ENCODE data around the gene MCC.
"Not testable (repeated sequence)": the region's sequence is repeated elsewhere in the genome, so short reads cannot be mapped to it uniquely, and the experiment has no call there.

MCC gene

GRCh38 chr5:113489299-113489698, 1.0 kb upstream of the MCC start:
- no peak for DNase-seq

DNA sequence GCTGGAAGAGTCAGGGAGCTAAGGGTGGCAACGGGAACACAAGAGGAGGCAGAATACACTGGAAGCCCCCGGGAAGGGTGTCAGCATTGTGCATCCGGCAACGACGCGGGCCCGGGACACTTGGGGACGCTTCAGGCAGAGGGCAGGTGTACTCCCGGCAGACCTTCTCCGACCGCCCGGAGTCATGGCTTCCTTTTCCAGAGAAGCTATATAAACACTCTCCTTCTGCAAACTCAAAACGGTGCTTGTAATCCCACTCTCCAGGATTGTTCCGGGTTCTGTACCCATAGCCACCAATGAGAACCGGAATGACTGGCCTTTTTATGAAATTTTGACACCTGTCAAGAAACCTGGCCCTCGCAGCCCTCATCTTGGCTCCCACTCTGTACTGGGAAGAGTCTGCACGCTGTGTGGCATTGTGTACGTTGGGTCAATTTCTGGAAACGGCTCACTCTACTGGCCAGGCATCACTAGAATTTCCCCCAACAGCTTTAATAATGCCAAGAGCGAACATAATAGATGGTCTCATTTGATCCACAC, 462 bp upstream of the MCC start:
- no peak for DNase-seq

GRCh38 chr5:113487416-113487780, 855 bp downstream of the MCC start:
- no peak for DNase-seq

DNA sequence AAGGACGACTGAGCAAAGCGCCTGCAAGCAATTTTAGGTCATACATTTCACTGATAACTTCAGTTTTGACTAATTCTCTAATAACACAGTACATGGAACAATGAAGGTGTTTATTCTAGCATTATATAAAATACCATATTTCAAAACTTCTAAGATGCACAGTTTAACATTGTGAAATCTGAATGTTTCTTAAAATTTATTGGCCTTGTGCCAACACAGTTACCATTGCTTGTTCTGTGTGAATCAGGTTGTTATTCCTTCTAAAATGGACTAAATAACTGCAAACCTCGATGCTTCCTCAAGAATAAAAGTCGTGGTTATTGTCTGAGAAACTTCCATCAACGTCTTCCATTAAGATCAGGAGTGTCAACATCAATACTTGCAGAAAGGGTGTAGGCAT, 8.0 kb downstream of the MCC start:
- no peak for DNase-seq

GRCh38 chr5:113478691-113479090, 9.6 kb downstream of the MCC start:
- no peak for DNase-seq

DNA sequence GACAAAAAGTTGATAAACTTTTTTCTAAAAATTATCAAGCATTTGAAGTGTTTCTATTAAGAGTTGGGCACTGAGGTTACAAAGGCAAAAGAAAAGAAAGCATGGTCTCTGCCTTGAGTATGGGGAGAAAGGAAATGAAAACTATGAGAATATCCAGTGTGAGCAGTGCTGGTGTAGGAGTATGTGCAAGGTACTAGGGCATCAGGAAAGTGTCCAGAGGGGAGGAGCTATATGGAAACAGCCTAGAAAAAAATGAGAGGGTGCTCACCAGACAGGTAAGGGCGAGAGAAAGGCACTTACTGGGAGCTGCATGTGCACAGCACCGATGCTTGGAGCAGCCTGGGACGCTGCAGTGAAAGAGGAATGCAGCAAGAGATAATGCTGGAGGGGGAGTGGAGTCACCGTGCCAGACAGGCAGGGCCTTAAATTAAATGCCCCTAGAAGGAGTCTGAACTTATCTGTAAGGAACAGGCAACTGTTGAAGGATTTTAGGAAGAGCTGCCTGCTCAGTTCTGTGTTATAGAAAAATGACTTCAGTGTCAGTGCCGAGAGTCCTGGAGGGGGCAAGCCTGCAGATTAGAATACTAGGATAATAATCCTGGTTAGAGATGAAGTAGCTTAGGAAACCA, 14.0 kb downstream of the MCC start:
- no peak for DNase-seq

DNA sequence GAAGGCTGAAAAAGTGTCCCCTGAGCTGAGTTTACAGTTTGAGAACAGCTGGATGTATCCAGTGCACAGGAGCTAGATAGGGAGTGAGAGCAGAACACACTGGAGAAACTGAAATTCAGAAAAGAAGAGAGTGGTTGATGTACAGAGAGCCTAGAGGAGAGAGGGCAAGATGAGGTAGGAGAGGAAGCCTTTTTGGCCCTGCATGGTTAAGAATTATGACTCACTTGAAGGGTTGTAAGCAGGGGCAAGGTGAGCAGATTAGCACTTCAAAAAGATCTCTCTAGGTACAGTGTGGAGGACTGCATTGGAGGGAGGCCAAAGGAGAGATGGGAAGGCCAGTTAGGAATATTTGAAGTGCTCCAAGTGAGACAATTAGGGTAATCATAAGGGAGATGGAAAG, 25.2 kb downstream of the MCC start:
- no peak for DNase-seq

GRCh38 chr5:113457106-113457505, 31.1 kb downstream of the MCC start:
- not testable (repeated sequence) for DNase-seq

GRCh38 chr5:113452941-113453340, 35.3 kb downstream of the MCC start:
- no peak for DNase-seq

GRCh38 chr5:113451797-113452196, 36.5 kb downstream of the MCC start:
- DNase-seq, result no peak

DNA sequence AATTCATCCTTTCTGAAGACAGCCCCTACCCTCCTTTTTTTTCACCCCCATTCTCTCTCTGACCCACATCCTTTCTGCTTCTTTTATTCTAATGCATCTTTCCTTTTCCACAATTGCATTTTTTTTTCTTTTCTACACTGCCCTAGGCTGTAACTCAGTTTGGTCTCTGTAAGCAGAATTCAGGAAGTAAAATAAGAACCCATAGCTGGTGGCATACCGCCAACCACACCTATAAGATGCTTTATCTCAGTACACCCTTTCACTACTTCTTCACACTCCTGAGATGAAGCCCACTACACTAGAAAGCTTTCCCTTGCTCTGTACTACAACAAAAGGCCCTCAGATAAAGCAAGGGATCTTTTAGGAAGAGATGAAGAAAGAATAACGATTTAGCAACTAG, 37.3 kb downstream of the MCC start:
- DNase-seq, result no peak

DNA sequence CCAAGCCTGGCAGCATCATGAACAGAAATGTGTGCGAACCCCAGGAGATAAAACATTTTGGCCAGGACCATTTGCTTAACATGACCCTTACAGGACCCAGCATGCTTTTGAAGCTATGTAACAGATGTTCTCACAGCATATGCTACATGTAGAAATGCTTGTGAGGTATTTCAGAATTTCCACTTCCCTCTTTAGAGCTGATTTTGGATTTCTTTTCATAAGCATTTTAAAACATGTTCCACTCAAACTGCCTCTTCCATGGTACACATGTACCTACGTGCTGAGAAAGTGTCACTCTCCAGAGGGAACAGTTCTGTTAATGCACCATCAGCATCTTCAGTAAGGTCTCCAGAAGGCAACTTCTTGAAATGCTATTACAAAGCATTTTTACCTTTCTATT, 37.8 kb downstream of the MCC start:
- DNase-seq, result no peak

GRCh38 chr5:113448252-113448651, 40.0 kb downstream of the MCC start:
- no peak for DNase-seq

- DNase-seq, result no peak
These were observed 40.7 kb downstream of the MCC start for GRCh38 chr5:113447498-113448050.

DNA sequence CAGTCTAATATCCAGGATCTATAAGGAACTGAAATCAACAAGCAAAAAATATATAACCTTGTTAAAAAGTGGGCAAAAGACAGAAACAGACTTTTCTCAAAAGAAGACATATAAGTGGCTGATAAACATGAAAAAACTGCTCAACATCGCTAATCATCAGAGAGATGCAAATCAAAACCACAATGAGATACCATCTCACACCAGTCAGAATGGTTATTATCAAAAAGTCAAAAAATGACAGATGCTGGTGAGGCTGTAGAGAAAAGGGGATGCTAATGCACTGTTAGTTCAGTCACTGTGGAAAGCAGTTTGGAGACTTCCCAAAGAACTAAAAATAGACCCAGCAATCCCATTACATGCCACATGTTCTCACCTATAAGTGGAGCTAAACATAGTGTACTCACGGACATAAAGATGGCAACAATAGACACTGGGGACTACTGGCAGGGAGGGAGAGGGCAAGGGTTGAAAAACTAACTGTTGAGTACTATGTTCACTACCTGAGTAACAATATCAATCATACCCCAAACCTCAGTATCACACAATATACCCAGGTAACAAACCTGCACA, 41.8 kb downstream of the MCC start:
- no peak for DNase-seq

- no peak for DNase-seq
These were observed 51.1 kb downstream of the MCC start for GRCh38 chr5:113437111-113437510.

- DNase-seq, result no peak
These were observed 52.7 kb downstream of the MCC start for GRCh38 chr5:113435575-113435974.

- no peak for DNase-seq
These were observed 53.4 kb downstream of the MCC start, which contains the start of gene TSSK1B for GRCh38 chr5:113434889-113435288. Gene TSSK1B, minus strand, starts transcription at chr5:113434989. Its CDS starts 150 bp downstream, at chr5:113434839.

- DNase-seq, result no peak
These were observed 54.2 kb downstream of the MCC start for GRCh38 chr5:113433862-113434612.

DNA sequence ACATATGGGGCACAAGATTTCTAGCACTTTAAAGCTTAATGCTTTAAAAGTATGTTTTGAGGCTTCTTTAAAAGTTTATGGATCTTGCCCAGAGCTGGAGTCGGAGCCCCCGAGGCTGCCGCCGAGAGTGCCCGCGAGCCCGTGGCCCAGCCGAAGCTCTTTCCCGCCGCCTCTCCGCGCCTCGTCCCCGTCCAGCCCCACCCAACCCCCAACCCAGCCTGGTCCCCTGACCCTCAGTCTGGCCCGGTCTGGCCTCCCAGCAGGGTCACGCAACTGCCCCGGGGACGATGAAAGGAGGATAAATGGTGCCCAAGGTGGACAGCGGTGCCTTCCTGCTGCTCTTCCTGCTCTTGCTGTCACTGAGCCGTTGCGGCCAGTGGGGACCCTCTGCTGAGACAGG, 55.2 kb downstream of the MCC start:
- DNase-seq, result no peak

DNA sequence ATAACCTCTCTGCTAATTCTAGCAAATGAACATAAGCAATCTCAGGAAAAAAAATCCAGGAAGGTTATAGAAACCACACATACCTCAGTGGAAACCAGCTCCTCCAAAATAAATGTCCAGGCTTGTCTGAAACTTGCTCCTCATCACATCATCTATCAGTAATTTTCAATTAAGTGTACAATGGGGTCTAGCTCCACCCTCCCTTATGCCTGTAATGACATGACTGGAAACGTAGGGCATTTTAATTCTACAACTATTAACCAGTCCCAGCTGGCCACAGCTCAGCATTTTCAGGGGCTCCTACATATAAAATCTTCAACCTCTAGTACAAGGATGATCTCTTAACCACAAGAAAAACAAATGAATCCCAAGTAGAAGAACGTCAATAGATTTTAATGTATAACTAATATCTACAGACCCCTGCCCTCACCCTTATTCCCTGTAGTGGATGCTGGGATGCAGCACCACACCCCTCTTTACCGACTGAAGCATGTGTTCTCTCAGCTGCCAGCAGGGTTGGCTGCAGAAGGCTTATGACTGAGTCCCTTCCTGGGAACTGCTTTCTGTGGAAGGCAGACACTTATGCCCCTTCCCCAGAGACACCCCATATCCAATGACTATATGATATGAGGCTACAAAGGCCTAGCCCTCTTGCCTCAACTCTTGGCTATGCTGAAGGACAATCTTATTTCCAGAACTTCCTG, 60.2 kb downstream of the MCC start:
- no peak for DNase-seq

- no peak for DNase-seq
These were observed 62.3 kb downstream of the MCC start for GRCh38 chr5:113425909-113426308.

- no peak for DNase-seq
These were observed 66.6 kb downstream of the MCC start for GRCh38 chr5:113421693-113422092.
